DMS53 treated with DMSO at 0.1 percent for 48 hours (cell line): ENCODE measurements around the gene REEP1.

Experiments
- DNase-seq: peaks from one replicate; lab custom pipeline; 2025; ENCODE audit not compliant: unreplicated experiment; lab: John Stamatoyannopoulos, UW

Gene REEP1

DNA sequence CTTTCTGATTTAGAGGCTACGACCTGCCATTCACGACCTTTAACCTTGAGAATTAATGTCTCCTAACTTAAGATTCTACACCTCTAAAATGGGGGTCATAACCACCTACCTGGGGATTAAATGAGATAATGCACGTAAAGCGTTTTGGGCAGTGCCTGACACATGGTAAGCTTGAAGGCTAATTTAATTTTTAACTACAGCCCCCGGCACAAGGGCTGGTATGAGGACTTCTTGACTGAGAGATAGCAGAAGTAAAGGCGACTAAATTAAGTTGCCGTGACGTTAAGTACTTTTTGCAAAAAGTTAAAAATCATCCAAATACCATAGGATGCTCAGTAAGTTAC, 137.6 kb downstream of the REEP1 start:
- DNase-seq: no peak

GRCh38 chr2:86195808-86196387, 141.5 kb downstream of the REEP1 start:
- DNase-seq: no peak

DNA sequence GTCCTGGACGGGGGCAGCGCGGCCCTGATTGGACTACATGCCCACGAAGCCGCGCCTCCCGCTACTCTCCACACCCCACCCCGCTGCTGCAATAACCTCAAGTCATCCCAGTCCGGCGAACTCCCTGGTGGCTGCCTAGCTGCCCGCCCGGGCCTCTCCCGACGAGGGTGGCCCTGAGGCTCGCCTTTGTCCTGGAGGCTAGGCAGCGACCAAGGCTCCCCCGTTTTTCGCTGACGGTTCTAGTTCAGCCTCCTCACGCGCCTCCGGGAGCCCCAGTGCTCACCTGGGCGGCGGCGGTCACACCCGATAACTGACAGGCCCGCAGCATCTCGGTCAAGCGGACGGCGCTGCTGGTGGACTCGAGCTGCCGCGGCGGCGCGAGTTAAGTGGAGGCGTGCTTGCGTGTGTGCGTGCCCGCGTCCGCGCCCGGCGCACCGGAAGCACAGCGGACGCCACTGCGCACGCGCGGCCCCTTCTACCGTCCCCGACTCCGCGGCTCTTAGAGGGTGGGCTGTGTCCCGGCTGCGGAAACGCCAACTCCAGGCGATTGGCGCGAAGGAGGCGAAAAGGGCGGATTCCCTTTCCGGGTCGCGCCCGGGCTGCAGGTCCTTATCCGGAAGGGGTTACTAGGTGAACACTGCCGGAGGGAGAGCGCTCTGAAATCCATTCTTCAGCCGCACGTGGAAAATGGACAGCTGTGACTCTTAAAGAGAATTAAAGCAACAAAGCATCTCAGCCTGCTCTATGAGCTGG, 142.2 kb downstream of the REEP1 start, which contains the start of gene IMMT:
Gene IMMT (minus strand): TSS at position 408 of the 753 bp plus-strand sequence. CDS start 80 bp downstream, at position 328.
- peak; percentile 98 for DNase-seq

GRCh38 chr2:86194751-86195054, 142.7 kb downstream of the REEP1 start:
- DNase-seq: no peak

- DNase-seq: no peak
Observed at GRCh38 chr2:86193901-86194567, 143.4 kb downstream of the REEP1 start.

GRCh38 chr2:86189782-86190416, 147.5 kb downstream of the REEP1 start:
- DNase-seq: no peak

- no peak for DNase-seq
Observed at GRCh38 chr2:86186431-86186830, 151.0 kb downstream of the REEP1 start.

DNA sequence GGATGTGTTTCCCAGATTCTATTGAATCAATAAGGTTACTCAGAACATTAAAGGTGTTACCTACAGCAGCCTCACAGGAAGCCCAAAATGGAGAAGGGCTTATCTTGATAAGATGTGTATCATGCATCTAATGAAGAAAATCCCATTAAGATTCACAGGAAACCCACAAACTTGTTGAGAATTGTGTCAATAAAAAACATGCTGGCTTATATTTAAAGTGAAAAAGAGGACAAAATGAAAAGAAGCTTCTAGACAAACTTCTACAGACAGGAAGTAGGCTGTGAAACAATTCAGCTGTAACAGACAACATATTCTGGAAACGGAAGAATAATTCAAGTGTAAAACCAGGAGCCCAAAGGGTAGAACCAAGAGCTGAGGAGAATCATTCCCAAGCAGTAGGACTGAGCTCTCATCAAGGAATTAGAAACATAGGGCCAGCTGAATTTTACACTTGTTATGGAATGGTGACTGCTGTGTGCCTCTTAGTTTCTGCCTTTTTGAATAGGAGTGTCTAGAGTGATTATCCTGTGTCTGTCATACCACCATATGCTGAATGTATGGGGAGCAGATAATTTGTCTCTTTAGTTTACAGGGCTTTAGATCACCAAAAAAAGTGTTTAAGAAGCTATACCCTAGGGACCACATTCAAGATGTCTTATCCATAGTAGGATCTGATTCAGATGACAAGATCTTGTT, 151.8 kb downstream of the REEP1 start:
- no peak for DNase-seq

DNA sequence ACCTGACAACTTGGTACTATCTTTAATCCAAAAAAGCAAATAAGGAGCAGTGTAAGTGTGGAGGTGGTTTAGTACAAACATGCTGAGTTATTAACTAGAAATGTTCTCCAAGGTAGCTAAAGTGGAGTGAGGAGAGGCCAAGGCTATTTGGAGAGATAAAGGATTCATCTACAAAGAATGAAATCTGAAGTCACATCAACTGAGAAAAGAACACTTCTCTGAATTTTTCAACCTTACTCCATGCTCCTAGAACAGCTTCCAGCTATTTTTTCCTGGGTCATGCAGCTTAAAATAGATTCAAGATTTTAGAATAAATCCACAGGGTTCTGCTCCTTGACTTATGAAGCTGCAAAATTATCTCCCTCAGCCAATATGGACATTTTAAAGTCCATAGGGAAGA, 160.8 kb downstream of the REEP1 start:
- DNase-seq: no peak

DNA sequence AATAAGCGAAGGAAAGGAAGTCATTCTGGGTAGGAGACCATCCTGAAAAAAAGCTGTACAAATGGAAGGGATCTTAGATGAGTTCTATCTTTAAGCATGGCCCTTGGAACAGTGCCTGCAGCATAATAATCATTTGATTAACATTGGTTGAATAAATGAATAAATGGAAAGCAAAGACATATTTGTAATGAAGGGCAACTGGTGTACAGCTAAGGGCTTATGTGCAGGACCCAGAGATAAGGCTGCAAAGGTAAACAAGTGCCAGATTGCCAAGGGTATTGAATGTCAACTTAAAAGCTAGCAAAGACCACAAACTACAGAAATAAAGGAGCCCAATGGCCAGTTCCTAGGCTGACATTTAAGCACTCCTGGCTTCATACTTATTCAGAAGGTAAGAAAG, 161.6 kb downstream of the REEP1 start:
- no peak for DNase-seq

GRCh38 chr2:86174445-86174844, 163.0 kb downstream of the REEP1 start:
- no peak for DNase-seq

DNA sequence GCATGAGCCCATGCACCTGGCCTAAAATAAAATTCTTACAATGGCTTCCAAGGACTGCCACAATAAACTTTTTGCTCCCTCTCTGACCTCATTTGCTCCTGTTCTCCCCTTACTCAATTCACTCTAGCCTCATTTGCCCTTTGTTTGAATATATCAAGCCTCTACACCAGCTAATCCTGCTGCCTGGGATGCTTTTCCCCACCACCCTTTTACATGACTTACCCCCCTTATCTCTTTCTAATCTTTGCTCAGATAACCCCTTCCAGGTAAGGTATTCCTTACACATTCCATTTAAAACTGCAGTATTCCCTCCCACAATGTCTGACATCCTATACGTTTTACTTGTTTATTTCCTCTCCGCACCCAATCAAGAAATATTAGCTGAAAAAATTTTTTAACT, 164.8 kb downstream of the REEP1 start:
- DNase-seq: no peak

GRCh38 chr2:86171295-86171694, 166.1 kb downstream of the REEP1 start:
- peak; percentile 22 for DNase-seq

DNA sequence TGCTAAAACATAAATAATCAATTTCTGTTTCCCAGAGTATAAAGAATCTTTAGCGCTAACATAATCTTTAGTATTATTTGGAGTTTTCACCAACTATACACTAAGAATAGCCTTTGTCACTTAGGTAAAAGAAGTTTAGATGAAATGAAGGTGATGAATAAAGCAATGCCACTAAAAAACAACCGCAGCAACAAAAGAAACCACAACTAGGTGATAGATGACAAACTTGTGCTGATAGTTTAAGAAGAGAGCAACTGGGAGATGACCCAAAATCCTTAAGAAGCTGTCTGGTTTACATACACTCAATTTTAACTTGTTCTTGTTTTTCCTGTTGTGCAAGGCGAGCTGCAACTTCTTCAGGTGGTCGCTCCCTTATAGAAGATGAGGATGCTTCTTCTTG, 167.0 kb downstream of the REEP1 start:
- DNase-seq: no peak
